Astrocyte of the hippocampus (primary cell): Measurements from ENCODE around the gene NFAM1.

ENCODE experiments used
- DNase-seq: peaks from one replicate; pipeline ENCODE4 v3.0.0; 2011; ENCODE audit warnings: low read depth, low spot score

Gene NFAM1

DNA sequence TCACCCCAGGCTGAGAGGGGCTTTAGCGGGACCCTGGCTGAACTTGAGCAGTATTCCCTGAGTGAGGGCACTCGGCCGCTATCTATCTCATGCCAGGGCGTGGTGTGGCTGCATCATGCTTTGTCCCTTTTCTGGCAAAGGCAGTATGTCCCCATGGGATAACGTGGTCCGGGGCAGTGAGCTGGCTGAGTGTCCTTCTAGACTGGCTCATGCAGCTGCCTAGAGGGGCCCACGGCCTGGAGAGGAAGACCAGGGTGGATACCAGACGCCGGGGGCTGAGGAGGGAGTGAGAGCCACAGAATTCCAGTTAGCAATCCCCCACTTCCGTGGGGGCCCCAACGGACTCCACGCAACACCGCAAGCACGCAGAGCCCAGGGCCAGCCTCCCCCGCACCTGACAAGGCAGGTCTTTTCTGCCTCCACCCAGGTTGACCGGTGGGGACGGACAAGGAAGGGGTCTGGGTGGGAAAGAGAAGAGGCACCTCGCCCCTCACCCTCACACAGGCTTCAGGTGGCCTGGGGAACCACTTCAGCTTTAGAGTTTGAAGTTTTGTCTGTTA, 15.5 kb downstream of the NFAM1 start:
- DNase-seq = no peak

DNA sequence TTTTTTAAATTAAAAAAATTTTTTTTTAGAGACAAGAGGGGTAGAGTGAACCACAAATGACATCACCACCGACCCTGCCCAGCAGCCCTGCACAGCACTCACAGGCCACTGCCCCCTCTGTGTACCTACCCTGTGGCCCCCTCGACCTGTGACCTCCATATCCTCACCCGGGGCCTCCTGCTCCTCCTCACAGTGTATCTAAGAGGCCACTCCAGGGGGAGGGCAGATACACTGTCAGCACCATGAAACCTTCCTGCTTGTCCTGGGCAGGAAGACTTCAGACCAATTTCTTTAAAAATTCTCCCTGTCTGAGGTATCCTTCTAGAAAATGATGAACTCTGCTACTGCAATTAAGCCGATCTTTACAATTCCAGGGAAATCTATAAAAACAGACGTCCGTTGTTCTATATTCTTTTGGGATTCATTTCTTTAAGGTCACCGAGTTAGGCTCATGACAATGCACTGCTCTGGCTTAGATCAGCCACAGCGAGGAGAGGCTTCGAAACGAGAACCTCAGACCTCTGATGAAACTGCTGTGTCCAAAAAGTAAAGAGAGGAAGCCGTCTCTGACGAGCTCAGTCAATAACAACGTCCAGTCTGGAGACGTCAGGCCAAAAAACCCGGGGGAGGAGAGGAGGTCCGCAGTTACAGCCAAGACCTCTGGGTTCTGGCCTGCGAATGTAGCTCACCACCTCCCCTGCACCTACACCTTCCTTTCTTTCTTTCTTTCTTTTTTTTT, 17.5 kb downstream of the NFAM1 start:
- DNase-seq = no peak

DNA sequence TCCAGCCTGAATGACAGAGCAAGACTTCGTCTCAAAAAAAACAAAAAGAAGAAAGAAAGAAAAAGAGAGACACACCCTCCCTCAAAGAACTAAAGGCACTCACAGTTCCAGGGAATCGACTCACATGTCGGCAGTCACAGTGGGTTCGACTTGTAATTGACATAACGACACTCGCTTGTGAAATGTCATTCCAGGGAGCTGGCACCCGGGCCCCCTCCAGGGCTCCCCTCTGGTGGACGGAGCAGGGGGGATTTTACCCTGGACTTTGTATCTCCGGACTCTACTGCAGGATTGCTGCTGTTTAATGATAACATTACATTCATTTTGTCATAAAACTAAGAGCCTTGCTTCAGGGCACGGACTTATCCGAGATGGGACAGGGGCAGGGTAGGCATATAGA, 18.2 kb downstream of the NFAM1 start:
- DNase-seq = no peak

DNA sequence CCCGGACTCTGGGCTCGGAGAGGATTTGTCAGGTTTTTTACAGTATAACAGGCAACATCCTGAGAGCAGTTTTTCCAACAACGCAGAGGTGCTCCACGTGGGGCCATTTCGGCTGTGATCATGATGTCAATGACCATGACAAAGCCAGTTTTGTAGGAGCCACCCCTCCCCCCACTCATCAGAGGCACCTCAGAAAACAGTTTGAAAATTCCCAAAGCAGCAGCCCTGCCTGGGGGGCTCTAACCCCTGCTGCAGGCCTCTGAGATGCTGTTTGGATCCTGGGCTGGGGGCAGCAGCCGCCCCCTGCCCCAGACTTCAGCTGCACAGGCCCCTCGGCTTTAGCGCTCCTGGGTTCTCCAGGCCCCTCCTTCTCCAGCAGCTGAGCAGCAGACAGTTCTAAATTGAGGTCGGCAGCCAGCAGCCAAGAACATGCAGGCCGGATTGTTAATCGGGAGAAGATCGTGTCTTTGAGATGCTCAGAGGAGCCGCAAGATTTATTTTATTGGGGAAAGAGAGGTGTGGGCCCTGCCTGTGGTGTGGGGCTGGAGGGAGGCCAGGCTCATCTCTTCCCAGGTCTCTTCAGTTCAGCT, 19.4 kb downstream of the NFAM1 start:
- no peak for DNase-seq

DNA sequence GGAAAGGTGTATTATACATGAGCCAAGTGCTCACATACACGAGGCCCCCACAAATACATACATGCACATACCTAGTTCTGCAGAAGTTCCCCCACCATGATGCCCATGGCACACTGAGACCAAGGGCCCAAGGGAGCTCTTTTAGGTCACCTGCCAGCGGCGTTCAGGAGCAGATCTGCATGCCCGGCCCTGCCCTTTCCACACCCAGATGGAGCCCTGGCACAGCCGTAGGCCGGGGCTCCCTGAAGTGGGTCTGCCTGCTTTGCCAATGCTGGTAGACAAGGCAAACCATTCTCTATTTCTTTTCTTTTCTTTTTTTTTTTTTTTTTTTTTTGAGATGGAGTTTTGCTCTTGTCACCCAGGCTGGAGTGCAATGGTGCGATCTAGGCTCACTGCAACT, 21.5 kb downstream of the NFAM1 start:
- no peak for DNase-seq

DNA sequence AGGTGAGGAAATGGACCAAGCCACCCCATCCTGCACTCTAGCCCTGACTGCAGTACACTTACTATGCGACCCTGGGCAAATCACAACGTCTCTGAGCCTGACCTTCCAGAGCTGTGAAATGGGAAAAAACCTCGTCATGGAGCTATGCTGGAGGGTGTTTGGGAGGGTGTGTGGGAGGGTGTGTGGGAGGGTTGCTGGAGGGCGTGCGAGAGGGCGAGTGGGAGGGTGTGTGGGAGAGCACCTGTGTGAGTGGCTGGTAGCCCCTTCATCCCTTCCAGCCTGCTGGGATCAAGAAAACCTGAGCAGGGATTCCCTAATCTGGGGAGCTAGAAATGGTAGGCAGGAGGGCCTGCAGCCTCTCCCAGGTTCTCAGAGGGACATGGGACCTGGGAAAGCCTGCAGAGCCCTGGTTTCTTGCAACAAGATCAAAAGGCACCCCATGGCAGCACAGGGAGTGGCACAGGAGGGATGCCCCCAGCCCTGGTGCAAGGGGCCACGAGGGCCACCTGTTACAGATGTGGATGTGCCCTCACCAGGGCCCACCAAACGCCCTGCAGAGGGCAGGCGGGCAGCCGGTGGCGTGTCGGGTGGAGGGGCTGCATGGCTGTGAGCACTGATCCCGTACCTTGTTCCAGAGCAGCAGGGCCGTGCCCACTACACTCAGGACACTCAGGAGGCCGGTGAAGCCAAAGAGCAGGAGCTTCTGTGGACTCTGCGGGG, 23.2 kb downstream of the NFAM1 start:
- DNase-seq = no peak

DNA sequence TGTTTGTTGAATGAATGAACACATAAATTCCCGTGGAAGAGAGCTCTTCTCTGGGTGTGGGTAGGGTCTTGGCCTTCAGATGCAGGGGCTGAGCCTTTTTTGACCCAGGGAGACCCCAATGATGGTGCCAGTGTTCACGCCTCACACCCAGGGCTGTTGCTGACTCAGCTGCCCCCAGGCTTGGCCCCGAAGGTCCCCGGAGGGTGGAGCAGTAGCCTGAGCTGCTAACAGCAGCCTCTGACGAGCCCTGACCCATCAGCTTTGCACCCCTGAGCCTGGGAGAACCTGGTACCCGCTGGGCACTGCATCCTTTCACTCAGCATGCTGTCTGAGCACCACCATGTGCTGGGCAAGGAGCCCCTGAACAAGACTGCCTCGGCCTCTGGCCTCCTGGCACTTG, 23.9 kb downstream of the NFAM1 start:
- no peak for DNase-seq

DNA sequence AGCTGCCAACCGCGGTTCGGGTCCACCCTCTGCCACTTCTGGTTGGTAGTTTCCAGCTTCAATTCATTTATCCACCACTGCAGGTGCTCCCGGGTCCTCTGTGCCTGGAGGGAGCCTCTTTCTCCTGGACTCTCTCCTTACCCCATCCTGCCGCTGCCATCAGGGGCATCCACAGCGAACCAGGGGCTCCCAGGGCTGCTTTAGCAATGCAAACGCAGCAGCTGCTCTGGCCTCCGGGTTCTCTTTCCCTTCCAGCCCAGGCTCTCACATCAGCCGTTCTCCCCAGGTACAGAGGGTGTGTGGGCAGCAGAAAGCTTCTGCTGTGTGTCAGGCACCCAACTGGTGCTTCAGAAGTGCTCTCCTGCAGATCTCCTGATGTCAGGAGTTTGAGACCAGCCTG, 27.9 kb downstream of the NFAM1 start:
- no peak for DNase-seq

DNA sequence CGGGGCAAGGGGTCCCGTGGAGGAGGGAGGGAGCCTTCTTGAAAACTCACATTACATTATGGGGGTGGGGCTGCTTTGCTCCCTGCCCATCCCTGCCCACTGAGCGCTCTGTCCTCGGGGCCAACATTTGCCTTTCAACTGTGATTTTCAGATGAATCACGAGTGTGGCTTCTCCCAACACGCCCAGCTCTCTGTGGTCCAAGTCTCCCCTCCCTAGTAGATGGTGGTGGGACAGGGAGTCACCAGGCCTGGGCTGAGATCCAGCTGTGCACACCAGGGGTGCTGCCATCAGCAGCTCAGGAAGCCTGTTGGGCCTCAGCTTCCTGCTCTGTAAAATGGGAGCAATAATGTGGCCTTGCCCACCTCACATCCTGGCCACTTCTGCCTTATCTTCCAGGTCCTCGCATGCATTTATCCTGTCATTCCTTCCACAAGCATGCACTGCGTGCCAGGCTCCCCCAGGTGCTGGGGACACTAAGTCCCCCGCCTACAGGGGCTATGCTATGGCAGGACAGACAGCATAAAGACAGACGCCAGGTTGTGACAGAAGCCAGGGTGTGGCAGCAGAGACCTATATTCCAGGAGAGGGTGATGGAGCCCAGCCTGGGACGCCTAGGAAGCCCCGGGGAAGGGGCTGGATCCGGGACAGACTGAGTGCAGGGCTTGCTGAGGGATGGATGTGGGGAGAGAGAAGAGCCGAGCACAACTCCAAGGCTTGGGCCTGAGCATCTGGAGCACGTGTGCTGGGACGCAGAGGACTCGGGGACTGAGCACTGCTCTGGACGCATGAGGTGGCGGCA, 30.5 kb downstream of the NFAM1 start:
- no peak for DNase-seq

DNA sequence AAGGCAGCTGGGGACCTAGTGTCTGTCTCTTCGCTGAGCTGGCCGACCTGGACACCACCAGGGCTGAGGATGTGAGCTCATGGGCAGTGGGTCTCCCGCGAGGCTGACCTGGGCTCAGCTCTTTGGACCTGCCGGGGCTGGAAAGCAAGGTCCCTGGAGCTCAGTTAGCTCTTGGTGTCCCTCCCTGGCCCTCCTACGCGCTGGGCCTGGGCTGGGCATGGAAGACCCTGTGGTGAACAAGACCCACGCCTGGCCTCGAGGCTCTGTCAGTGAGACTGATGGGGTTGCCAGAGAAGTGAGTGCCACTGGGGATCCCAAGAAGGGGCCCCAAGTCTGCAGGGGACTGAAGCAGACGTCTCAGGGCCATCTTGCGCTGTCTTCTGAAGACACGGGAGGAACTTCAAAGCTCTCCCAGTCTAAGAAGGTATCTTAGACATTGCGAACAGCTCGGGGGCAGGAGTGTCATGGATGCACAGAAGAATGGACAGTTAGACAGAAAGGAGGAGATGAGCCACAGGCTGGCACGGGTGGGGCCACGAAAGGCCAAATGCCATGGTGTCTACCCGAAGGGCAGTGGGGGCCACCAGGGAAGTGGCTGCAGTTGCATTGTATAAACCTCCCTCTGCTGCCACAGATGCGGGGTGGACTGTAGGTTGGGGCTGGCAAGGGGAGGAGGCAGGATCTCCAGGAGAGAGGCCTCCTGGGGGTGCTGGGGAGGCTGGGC, 31.2 kb downstream of the NFAM1 start:
- DNase-seq = no peak

DNA sequence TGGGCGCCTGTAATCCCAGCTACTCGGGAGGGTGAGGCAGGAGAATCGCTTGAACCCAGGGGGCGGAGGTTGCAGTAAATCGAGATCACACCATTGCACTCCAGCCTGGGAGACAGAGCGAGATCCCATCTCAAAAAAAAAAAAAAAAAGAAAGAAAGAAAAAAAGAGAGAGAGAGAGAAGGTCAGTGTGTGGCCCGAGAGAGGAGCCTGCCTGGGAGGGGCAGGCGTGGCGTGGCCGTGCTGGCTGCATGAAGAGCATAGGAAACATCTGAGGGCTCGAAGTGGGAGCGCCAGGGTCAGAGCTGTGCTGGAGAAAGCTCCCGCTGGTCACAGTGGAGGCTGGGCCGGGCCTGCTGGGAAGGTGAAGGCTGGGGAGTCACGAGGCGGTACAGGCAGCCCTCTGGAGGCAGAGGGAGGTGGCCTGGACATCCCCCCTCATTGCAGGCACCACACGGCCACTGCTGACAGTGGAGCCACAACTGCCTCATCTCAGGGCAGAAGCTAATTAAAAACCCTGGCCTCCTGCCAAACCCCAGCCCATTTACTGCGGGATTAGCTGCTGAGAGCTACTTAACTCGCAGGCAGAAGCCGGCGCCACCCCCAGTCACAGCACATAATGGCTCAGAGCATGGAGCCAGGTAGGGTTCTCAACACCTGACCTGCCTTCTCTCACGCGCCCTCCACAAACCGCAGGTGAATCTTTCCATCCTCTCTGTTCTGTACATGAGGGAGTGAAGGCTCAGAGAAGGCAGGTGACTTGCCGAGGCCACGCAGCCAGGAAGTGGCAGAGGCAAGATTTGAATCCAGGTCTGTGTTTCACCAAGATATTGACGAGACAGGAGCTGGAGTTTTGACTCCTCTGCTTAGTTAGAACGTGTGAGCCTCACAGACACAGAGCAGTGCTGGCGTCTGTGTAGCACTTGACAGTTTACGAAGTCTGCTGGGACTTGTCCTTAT, 32.6 kb downstream of the NFAM1 start:
- peak; percentile 70 for DNase-seq

DNA sequence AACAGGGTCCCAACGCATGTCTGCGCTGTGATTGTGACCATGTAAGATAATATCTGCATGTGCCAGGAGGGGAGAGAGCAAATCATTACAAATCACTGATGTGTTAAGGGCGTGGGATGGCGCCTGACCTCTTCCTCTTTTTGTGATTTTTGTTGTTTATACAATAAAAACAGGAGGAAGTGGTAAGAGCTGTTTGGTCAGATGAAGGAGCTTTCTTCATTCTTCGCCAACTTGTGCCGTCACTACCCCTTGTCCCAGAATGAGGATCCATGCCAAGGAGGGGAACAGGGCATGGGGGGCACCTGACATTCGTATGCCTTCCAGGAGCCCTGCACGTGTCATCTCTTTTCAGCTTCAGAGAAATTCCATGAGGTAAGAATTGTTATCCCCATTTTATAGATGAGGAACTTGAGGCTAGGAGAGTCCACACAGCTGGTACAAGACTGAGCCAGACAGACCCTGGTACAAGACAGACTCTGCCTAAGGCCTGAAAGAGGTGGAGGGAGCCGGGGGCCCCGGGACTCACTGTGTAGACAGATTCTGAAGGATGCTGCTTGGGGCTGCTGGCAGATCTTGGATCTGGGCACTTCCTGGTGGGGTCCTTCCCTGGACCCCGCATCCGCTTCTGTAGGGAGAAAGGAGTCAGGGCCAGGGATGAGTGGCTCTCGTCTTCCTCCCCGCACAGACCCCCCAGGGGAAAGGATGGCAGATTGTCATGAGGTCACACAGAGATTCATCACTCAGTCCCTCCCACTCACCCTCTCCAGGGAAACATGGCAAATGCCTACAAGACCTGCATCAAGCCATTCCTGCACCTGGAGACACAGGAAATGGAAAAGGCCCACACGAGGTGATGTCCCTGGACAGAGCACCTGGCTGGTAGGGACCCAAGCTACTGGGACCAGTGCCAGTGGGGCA, 34.6 kb downstream of the NFAM1 start:
- DNase-seq = no peak

DNA sequence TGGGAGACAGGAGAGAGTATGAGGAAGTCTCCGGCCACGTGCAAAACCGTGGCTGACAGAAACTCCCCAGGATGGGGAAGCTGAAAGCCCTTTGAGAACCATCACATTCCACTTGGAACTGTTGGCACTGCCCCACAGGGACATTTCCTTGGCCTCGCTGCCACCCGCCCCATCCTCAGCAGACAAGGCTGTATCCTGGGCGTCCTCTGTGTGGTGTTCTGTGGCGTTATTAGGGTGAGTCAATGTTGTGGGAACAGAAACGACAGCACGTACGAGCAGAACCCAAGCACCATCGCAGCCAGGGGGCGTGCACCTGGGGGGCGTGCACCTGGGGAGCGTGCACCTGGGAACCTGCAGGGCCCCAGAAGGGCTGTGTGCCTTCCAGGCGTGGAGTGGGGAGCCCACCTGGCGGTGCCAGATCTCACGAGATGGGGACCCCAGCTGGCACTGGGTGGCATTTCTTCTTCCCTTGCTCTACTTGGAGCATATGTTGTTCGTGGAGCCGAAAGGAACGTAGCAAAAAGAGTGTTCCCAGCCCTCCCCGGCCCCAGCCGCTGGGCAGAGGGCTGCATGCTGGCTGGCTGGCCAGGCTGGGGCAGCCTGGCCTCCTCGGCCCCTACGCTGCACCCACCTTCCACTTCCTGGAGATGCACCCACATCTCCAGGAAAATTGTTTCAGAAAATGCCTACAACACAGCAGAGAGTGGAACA, 35.4 kb downstream of the NFAM1 start:
- no peak for DNase-seq

DNA sequence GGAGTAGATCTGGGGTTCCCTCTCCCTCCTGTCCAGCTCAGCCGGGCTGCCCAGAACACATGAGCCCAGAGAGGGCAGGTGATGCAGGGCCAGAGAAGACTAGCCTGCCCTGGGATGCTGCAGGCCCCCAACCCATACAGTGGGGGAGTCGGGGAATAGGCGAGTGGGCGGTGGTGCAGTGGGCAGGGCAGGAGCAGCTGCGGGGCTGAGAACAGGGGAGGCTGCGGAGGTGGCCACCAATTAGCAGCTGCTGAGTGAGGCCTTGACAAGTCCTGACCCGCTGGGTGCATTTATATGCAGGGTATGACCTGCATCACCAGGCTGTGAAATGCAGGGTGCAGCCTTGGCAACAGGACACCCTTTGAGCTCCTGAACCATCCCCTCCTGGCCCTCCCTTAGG, 43.1 kb downstream of the NFAM1 start:
- DNase-seq = no peak

DNA sequence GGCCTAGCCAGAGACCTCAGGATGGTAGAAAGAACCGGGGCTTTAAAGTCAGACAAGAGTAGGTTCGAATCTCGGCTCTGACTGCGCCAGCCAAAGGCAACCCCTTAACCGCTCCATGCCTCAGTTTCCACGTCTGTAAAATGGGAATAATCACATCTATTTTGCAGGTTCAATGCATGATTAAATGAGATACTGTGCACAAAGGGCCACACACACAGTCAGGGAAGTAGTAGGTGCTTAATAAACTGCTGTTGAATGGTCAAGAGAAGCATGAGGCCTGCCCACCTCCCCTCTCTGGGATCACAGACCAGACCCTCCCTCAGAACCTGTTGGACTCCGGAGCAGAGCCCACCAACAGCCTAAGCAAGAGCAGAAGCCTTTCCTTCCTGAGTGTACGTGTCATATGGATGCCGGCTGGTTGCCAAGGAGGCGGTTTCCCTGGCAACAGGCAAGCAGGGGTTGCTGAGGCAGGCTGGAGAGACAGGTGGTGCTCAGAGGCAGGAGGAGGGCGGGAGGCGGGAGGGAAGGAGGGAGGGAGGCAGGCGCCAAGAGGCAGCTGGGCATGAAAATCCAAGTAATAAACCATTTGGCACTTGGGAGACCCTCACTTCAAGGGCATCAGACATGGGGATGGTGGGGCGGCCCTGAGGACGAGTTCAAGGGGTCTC, 43.9 kb downstream of the NFAM1 start:
- peak; percentile 56 for DNase-seq

DNA sequence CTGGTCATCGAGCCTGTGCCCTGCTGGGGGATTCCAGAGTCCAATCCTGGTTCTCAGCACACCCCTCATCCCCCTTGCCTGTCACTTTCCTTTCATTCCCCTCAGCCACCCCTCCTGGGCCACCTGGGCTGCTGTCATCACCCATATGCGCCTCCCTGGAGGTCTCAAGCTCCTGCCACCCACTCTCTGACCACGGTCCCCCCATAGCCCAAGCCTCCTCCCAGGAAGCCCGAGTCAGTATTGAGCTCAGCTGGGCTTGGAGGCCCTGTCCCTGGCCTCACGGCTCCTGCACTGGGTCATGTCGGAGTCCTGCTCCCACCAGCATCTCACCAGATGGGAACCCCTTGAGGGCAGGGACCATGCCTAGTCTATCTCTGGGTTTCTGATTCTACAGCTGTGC, 44.6 kb downstream of the NFAM1 start:
- no peak for DNase-seq

DNA sequence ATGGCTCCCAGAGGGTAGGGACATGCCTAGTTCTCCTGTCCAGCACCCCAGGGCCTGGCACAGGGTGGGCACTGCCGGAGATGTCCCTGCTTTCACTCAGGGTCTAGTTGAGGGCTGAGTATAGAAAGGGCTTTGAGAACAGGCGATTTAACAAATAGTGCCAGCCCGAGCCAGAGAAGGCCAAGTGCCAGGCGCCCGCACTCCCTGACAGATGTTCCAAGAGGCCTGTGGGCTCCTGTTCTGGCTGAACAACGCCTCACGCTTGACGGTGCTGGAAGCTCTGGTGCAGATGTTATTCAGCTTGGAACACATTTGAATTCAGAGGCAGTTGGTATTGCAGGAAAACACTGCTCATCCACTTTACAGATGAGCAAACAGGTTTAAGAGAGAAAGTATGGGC, 46.5 kb downstream of the NFAM1 start:
- no peak for DNase-seq

DNA sequence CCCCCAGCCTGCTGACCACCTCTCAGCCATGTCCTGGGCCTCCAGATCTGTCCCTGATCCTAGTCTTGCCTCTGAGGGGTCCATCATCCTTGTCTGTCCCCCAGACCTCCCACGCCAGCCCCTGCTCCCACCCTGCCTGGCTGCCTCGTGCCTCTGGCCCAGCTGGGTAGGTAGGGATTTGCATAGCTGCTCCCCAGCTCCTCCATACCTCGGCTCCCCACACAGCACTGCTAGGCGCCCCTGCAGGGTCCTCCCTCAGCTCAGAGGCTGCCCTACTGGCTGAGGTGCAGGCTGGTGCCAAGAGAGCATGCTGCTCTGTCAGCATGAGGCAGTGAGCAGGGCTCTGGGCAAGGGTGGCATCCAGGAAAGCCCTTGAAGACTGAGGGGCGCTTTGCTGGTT, 47.7 kb downstream of the NFAM1 start:
- no peak for DNase-seq
